Keratinocyte (primary cell): ENCODE results near the gene SYNE1. TPM values are rescaled to one million over a fixed set of nuclear protein-coding genes. Genes with fewer than 3 reads are reported as not detected.

Experiments
- DNase-seq: peaks from one replicate; pipeline ENCODE4 v3.0.0-alpha.2; 2011; ENCODE audit warnings: low read depth, missing footprints, low spot score
- FAIRE-seq: peaks from 2 replicates; lab custom pipeline; 2011; peaks lifted over from hg19 to GRCh38; lab: Jason Lieb, UNC
- H2AFZ ChIP-seq: 2 replicates; pipeline ENCODE4 v1.6.0; 2012; ENCODE audit warnings: low read length, control low read depth, inconsistent platforms; ENCODE audit not compliant: control insufficient read depth
- H3K27ac ChIP-seq: 2 replicates; pipeline ENCODE4 v1.5.1; 2011; ENCODE audit warnings: low read length; ENCODE audit not compliant: control insufficient read depth, insufficient read depth
- H3K27me3 ChIP-seq: 3 replicates; pipeline ENCODE4 v1.6.0; 2011; ENCODE audit warnings: low read length; ENCODE audit not compliant: control insufficient read depth, insufficient read depth; ENCODE audit errors: extremely low read depth
- H3K36me3 ChIP-seq, 2 experiments: 2 replicates in 1 of 2; 3 replicates in 1 of 2; pipeline ENCODE4 v1.5.1; 2011; ENCODE audit warnings: low read length in 2 of 2, mild to moderate bottlenecking in 1 of 2; ENCODE audit not compliant: control insufficient read depth in 2 of 2, insufficient read depth in 2 of 2; ENCODE audit errors: extremely low read depth in 1 of 2
- H3K4me1 ChIP-seq: 3 replicates; pipeline ENCODE4 v1.5.1; 2011; ENCODE audit warnings: low read length; ENCODE audit not compliant: control insufficient read depth, insufficient read depth; ENCODE audit errors: extremely low read depth
- H3K4me2 ChIP-seq: 3 replicates; pipeline ENCODE4 v1.6.0; 2011; ENCODE audit warnings: low read depth, low read length; ENCODE audit not compliant: control insufficient read depth, insufficient read depth; ENCODE audit errors: extremely low read depth
- H3K4me3 ChIP-seq, 3 experiments: fragments of 200-600 bp in 1 of 3; sonication (generic) in 1 of 3; 2 replicates in 2 of 3; 3 replicates in 1 of 3; pipeline ENCODE4 v1.5.1; 2011 to 2016; ENCODE audit warnings: low read length in 3 of 3, mild to moderate bottlenecking in 3 of 3, control low read depth in 2 of 3, inconsistent platforms in 1 of 3, low read depth in 1 of 3, mixed read lengths in 1 of 3, mixed run types in 1 of 3, moderate library complexity in 1 of 3; ENCODE audit not compliant: control insufficient read depth in 2 of 3, insufficient read depth in 2 of 3; ENCODE audit errors: extremely low read depth in 1 of 3
- H3K79me2 ChIP-seq: 2 replicates; pipeline ENCODE4 v1.6.0; 2012; ENCODE audit warnings: low read length; ENCODE audit not compliant: control insufficient read depth, insufficient read depth
- H3K9ac ChIP-seq: 3 replicates; pipeline ENCODE4 v1.6.0; 2011; ENCODE audit warnings: low read length; ENCODE audit not compliant: control insufficient read depth, insufficient read depth; ENCODE audit errors: extremely low read depth
- H3K9me1 ChIP-seq: 3 replicates; pipeline ENCODE4 v1.6.0; 2011; ENCODE audit warnings: low read length; ENCODE audit not compliant: control insufficient read depth, insufficient read depth; ENCODE audit errors: extremely low read depth
- H3K9me3 ChIP-seq: 2 replicates; pipeline ENCODE4 v1.5.1; 2012; ENCODE audit warnings: low read depth, low read length; ENCODE audit not compliant: control insufficient read depth
- H4K20me1 ChIP-seq: 3 replicates; pipeline ENCODE4 v1.6.0; 2011; ENCODE audit warnings: low read length; ENCODE audit not compliant: control insufficient read depth, insufficient read depth; ENCODE audit errors: extremely low read depth
- CTCF ChIP-seq, 3 experiments: IDR thresholded peaks in 1 of 3; conservative IDR thresholded peaks in 1 of 3; optimal IDR thresholded peaks in 1 of 3; 2 replicates in 2 of 3; 3 replicates in 1 of 3; pipeline versions ENCODE3 to v1.5.1; 2011; ENCODE audit warnings: low read length in 3 of 3, mild to moderate bottlenecking in 3 of 3, moderate library complexity in 2 of 3, control low read depth in 1 of 3, inconsistent platforms in 1 of 3; ENCODE audit not compliant: insufficient read depth in 2 of 3; ENCODE audit errors: extremely low read depth in 1 of 3
- EZH2 ChIP-seq: IDR thresholded peaks from one replicate; pipeline ENCODE4 v1.6.1; 2012; ENCODE audit warnings: inconsistent platforms, mild to moderate bottlenecking, low read length, moderate library complexity
- dilution Hi-C: fragments of 300-500 bp; cut with MboI; formaldehyde crosslinking; loops from one replicate; pipeline ENCODE4 v1.7.0; 2020; ENCODE audit warnings: low sequenced_read_pairs; ENCODE audit not compliant: extremely low pct_ligation_motif_present
- polyA plus RNA-seq, 5 experiments: library from polyadenylated mRNA; depleted of rRNA in 3 of 5; stranded (reverse) in 3 of 5; stranded (forward) in 1 of 5; unstranded in 1 of 5; fragments of >200 nt; gene quantifications; 1 replicate in 1 of 5; 2 replicates in 3 of 5; 3 replicates in 1 of 5; pipeline versions ENCODE4 v1.2.1 to v1.2.3, GENCODE V29; 2011 to 2012; ENCODE audit warnings: missing spikeins in 2 of 5, low read depth in 1 of 5, low replicate concordance in 1 of 5

The SYNE1 gene
- polyA plus RNA-seq, 1 donor (not counting 4 experiments of a cell fraction or from before 2014, with no cell fraction given): 4.0 TPM

- dilution Hi-C loops: no loop called here
- Histone ChIP-seq H3K79me2 (no peaks in the 10 kb centered on the region), H3K27me3 (no peaks in the 10 kb centered on the region), H3K4me1 (peaks cover 37% of the 10 kb centered on the region), H3K9me1 (no peaks in the 10 kb centered on the region), H3K4me2 (no peak overlapping the region), H3K27ac (no peak overlapping the region), H2AFZ (no peak overlapping the region), H3K9ac (no peak overlapping the region), H3K9me3 (no peaks in the 10 kb centered on the region), H3K4me3 (no peak overlapping the region), H4K20me1 (no peaks in the 10 kb centered on the region), H3K36me3 (no peaks in the 10 kb centered on the region)
- DNase-seq: no peak
- FAIRE-seq: peak; percentile 26
- TF ChIP-seq EZH2 (no peak), CTCF (optimal IDR thresholded peaks at IDR 0.05 in 1 of 3, IDR thresholded peaks at IDR 0.05 in 1 of 3, conservative IDR thresholded peaks at IDR 0.05 in 1 of 3; ENCODE audit: extremely low read depth in 1 of 3, insufficient read depth in 2 of 3, low read length in 3 of 3) (no peak)
Measured at GRCh38 chr6:152268846-152269442, 368.2 kb downstream of the SYNE1 start.

- peak in 2 of 3 experiments; percentile 28 to 33 for TF ChIP-seq CTCF (optimal IDR thresholded peaks at IDR 0.05 in 1 of 3, IDR thresholded peaks at IDR 0.05 in 1 of 3, conservative IDR thresholded peaks at IDR 0.05 in 1 of 3; ENCODE audit: extremely low read depth in 1 of 3, insufficient read depth in 2 of 3, low read length in 3 of 3)
- no peak for TF ChIP-seq EZH2
- Histone ChIP-seq H3K4me3 (no peak overlapping the region), H3K27me3 (no peaks in the 10 kb centered on the region), H4K20me1 (no peaks in the 10 kb centered on the region), H3K9me1 (no peaks in the 10 kb centered on the region), H3K4me2 (no peak overlapping the region), H2AFZ (peak overlapping the region; percentile 42), H3K9me3 (no peaks in the 10 kb centered on the region), H3K79me2 (no peaks in the 10 kb centered on the region), H3K27ac (no peak overlapping the region), H3K9ac (no peak overlapping the region), H3K4me1 (peaks cover 30% of the 10 kb centered on the region), H3K36me3 (no peaks in the 10 kb centered on the region)
- dilution Hi-C loops: no loop called here
- no peak for DNase-seq
- FAIRE-seq: no peak
Measured at GRCh38 chr6:152267967-152268845, 369.0 kb downstream of the SYNE1 start.
